Stimulated activated CD8-positive, alpha-beta memory T cell treated with anti-CD3 and anti-CD28 coated beads, Interleukin-4, amount 100 ng/mL, for 4 hours (primary cell): ENCODE data around the gene TAS2R19.

Experiments used
- DNase-seq, 2 donors: peaks; one replicate each; pipeline ENCODE4 v3.0.0-alpha.2; 2020; ENCODE audit warnings: low read depth in 2 of 2, low spot score in 1 of 2

The TAS2R19 gene

GRCh38 chr12:10994307-10994706 lies 28.1 kb downstream of the TAS2R19 start:
- DNase-seq: no peak

GRCh38 chr12:10989107-10989506 lies 33.3 kb downstream of the TAS2R19 start:
- no peak for DNase-seq

DNA sequence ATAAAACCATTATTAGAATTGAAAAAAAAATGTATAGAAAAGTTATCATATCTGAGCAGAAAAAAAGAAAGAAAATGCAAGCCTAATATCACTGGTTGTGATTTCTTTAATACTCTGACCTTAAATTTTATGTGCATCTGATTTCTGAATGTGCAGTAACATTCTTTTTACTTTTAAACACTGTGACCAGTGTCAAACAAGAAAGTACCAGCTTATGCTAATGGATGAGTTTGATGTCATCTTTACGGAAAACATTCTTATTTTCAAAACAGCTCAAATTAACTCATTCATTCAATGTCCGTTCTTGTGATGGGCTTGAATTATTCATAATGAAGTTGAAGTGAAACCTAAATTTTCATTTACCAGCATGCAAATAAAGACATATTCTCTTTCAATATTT lies 35.6 kb downstream of the TAS2R19 start, which contains the start of gene TAS2R50:
Gene TAS2R50 (minus strand): TSS at position 101 of the 400 bp plus-strand sequence. CDS start 52 bp downstream, at position 49.
- DNase-seq: no peak

DNA sequence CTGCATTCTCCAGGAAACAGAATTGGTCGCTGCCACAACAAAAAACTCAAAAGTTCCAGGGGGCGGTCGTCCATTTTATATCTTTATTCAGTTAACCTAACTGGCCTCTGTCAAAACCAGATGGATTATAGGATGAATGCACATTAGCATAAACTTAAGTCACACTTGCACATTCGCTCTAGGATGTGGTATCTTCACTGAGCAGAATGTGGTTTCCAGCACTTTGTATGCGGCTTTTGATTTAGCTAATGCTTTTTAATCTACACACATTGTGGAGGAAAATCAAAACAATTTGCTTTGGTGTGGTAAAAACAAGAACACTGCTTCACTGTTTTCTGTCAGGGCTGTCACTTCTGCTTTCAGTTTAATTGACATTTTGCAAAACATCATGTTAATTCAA lies 40.2 kb downstream of the TAS2R19 start:
- no peak for DNase-seq

- DNase-seq: no peak
These were observed 47.5 kb downstream of the TAS2R19 start for GRCh38 chr12:10974965-10975364.
